Breast epithelium (tissue), 4 donors: ENCODE results near the gene PRR18. TPM values are rescaled to one million over a fixed set of nuclear protein-coding genes. Genes with fewer than 3 reads are reported as not detected.

Experiments
- DNase-seq, 2 donors: peaks; one replicate each; pipeline ENCODE4 v3.0.0-alpha.2; 2019; ENCODE audit warnings: low spot score in 2 of 2
- H3K27ac ChIP-seq, 2 donors: fragments of 200-600 bp; sonication (generic) in 1 of 2; one replicate each; pipeline ENCODE4 v1.5.1; 2016 to 2019; ENCODE audit warnings: mild to moderate bottlenecking in 1 of 2
- H3K27me3 ChIP-seq, 2 donors: fragments of 200-600 bp; sonication (generic) in 1 of 2; one replicate each; pipeline versions ENCODE4 v1.5.1 to v1.6.0; 2017 to 2019; ENCODE audit warnings: control low read depth in 1 of 2, mild to moderate bottlenecking in 1 of 2
- H3K36me3 ChIP-seq: fragments of 200-600 bp; one replicate; pipeline ENCODE4 v1.5.1; 2019
- H3K4me1 ChIP-seq, 2 donors: fragments of 200-600 bp; sonication (generic); one replicate each; pipeline ENCODE4 v1.5.1; 2016 to 2019; ENCODE audit warnings: control low read depth in 1 of 2
- H3K4me3 ChIP-seq, 3 donors: fragments of 200-600 bp; sonication (generic); 1 replicate in 2 of 3; 2 replicates in 1 of 3; pipeline ENCODE4 v1.5.1; 2016 to 2019; ENCODE audit warnings: mild to moderate bottlenecking in 3 of 3, moderate library complexity in 2 of 3
- H3K9me3 ChIP-seq, 2 donors: fragments of 200-600 bp; sonication (generic) in 1 of 2; one replicate each; pipeline ENCODE4 v1.5.1; 2016 to 2019; ENCODE audit warnings: control low read depth in 1 of 2
- POLR2A ChIP-seq: fragments of 450-650 bp; IDR thresholded peaks from one replicate; pipeline ENCODE4 v1.6.1; 2016; ENCODE audit warnings: antibody characterized with exemption, mild to moderate bottlenecking, moderate library complexity
- POLR2AphosphoS5 ChIP-seq, 3 donors: sonication (generic); formaldehyde crosslinking; IDR thresholded peaks; one replicate each; pipeline ENCODE4 v1.6.1; 2017; ENCODE audit warnings: antibody characterized with exemption in 3 of 3
- intact Hi-C: fragments of 100-400 bp; cut with DNase I; formaldehyde crosslinking; loops from one replicate; pipeline ENCODE4 v1.15.1; 2023; ENCODE audit warnings: low total_unique reads
- total RNA-seq, 3 donors: library from RNA; depleted of rRNA; stranded (reverse); fragments of >200 nt; gene quantifications; one replicate each; pipeline ENCODE4 v1.1.0, GENCODE V29; 2016
- TF ChIP-seq, protein P1 (sequence below), 3 donors: fragments of 450-650 bp; IDR thresholded peaks; one replicate each; pipeline ENCODE4 v1.5.1; 2016 to 2017; ENCODE audit warnings: antibody characterized with exemption in 3 of 3, mild to moderate bottlenecking in 3 of 3, moderate library complexity in 3 of 3

The PRR18 gene
- total RNA-seq, 3 donors from 2014 or later, result 0.29 TPM; not detected in 2

DNA sequence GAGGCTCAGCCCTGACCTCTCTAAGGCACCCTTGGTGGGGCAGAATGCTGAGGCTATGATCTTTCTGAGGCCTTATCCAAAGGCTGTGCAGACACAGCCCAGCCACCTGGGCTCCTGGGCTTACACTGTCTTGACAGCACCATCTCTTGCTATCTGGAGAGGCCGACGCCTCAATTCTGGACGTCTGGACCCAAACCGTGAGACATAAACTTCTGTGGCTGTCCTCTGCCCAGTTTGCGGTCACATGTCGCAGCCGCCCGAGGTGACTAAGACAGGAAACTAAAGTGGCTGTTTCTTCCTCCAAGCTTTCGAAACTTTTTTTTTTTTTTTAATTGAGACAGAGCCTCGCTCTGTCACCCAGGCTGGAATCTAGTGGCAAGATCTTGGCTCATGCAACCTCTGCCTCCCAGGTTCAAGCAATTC, 49.3 kb downstream of the PRR18 start:
- H3K27ac ChIP-seq, result peak overlapping the region in 1 of 2 donors; percentile 21
- H3K4me3 ChIP-seq, result no peak overlapping the region
- intact Hi-C loops, result no loop called here
- no peak for DNase-seq
- peaks cover 0 to 2% of the 10 kb centered on the region in 2 donors for H3K4me1 ChIP-seq
- TF ChIP-seq, protein P1, sequence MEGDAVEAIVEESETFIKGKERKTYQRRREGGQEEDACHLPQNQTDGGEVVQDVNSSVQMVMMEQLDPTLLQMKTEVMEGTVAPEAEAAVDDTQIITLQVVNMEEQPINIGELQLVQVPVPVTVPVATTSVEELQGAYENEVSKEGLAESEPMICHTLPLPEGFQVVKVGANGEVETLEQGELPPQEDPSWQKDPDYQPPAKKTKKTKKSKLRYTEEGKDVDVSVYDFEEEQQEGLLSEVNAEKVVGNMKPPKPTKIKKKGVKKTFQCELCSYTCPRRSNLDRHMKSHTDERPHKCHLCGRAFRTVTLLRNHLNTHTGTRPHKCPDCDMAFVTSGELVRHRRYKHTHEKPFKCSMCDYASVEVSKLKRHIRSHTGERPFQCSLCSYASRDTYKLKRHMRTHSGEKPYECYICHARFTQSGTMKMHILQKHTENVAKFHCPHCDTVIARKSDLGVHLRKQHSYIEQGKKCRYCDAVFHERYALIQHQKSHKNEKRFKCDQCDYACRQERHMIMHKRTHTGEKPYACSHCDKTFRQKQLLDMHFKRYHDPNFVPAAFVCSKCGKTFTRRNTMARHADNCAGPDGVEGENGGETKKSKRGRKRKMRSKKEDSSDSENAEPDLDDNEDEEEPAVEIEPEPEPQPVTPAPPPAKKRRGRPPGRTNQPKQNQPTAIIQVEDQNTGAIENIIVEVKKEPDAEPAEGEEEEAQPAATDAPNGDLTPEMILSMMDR (IDR thresholded peaks at IDR 0.05), result no peak
- TF ChIP-seq POLR2A (no peak), POLR2AphosphoS5 (IDR thresholded peaks at IDR 0.05) (no peak)
- H3K36me3 ChIP-seq, result no peaks in the 10 kb centered on the region
- H3K27me3 ChIP-seq, result peaks cover 0 to 16% of the 10 kb centered on the region in 2 donors
- no peaks in the 10 kb centered on the region for H3K9me3 ChIP-seq

DNA sequence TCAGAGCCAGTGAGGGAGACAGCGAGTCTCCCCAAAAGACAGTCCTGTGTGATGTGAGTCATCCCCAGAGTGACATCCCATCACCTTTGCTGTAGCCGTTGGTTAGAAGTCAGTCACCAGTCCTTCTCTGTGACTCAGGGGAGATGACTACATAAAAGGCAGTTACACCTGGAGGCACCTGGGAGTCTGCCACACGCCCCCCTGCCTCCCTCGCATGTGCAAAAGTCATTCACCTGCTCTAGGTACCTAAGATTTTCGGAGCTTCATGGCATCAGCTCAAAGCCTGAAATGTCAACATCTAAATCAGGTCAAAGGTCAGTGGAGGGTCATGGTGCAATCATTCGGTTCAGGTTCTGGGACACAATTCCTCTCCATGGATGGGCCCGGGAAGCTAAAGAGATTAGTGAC, 50.3 kb downstream of the PRR18 start:
- H3K4me3 ChIP-seq, result no peak overlapping the region

More for the DNA sequence above, 50.3 kb downstream of the PRR18 start:
- peaks cover 0 to 7% of the 10 kb centered on the region in 2 donors for H3K4me1 ChIP-seq
- H3K9me3 ChIP-seq, result no peaks in the 10 kb centered on the region
- peaks cover 0 to 24% of the 10 kb centered on the region in 2 donors for H3K27me3 ChIP-seq
- H3K27ac ChIP-seq, result no peak overlapping the region
- no peak for DNase-seq
- no peaks in the 10 kb centered on the region for H3K36me3 ChIP-seq
- no peak for TF ChIP-seq POLR2A
- TF ChIP-seq, protein P1 (IDR thresholded peaks at IDR 0.05), result no peak
- no peak for TF ChIP-seq POLR2AphosphoS5 (IDR thresholded peaks at IDR 0.05)
- intact Hi-C loops, result no loop called here

Other genes with a start within 250 kb of the PRR18 start
- gene TBXT, start 140.5 kb downstream of the PRR18 start, total RNA-seq, result not detected
- 10 to 100 TPM; 41.1 to 52.4 (median 52.1) TPM for gene SFT2D1, start 34.2 kb upstream of the PRR18 start, total RNA-seq
- gene MPC1, start 74.5 kb upstream of the PRR18 start, total RNA-seq, result 10 to 100 TPM; 37.4 to 66.9 (median 65.7) TPM